ENCODE data around the gene LYZL4.

LYZL4 gene

GRCh38 chr3:42410370-42411131, at the start of gene LYZL4:
Gene LYZL4 (minus strand): TSS chr3:42410610. CDS start chr3:42407251, 3,359 bp downstream.
- DNase-seq, result no peak

GRCh38 chr3:42459151-42459550, 48.7 kb upstream of the LYZL4 start:
- no peak for DNase-seq

- no peak for DNase-seq
Measured at GRCh38 chr3:42456211-42456610, 45.8 kb upstream of the LYZL4 start.

- DNase-seq, result no peak
Measured at GRCh38 chr3:42451546-42452230, 41.3 kb upstream of the LYZL4 start.

- DNase-seq, result no peak
Measured at GRCh38 chr3:42451116-42451515, 40.7 kb upstream of the LYZL4 start.

GRCh38 chr3:42450567-42450966, 40.2 kb upstream of the LYZL4 start:
- DNase-seq, result no peak

GRCh38 chr3:42447481-42447880, 37.1 kb upstream of the LYZL4 start:
- no peak for DNase-seq

- DNase-seq, result no peak
Measured at GRCh38 chr3:42446111-42447050, 36.0 kb upstream of the LYZL4 start.

- peak; percentile 80 for DNase-seq
Measured at GRCh38 chr3:42443819-42444436, 33.5 kb upstream of the LYZL4 start.

GRCh38 chr3:42443292-42443691, 32.9 kb upstream of the LYZL4 start:
- DNase-seq, result no peak

- no peak for DNase-seq
Measured at GRCh38 chr3:42442640-42443039, 32.2 kb upstream of the LYZL4 start.

GRCh38 chr3:42441791-42442190, 31.4 kb upstream of the LYZL4 start:
- no peak for DNase-seq

GRCh38 chr3:42440924-42441323, 30.5 kb upstream of the LYZL4 start:
- no peak for DNase-seq

- no peak for DNase-seq
Measured at GRCh38 chr3:42439261-42440115, 29.1 kb upstream of the LYZL4 start.

GRCh38 chr3:42438758-42439157, 28.3 kb upstream of the LYZL4 start:
- no peak for DNase-seq

- DNase-seq, result no peak
Measured at GRCh38 chr3:42438193-42438592, 27.8 kb upstream of the LYZL4 start.

GRCh38 chr3:42434777-42435380, 24.5 kb upstream of the LYZL4 start:
- DNase-seq, result no peak

- no peak for DNase-seq
Measured at GRCh38 chr3:42432485-42432884, 22.1 kb upstream of the LYZL4 start.

GRCh38 chr3:42430781-42431532, 20.5 kb upstream of the LYZL4 start:
- no peak for DNase-seq

GRCh38 chr3:42428830-42429229, 18.4 kb upstream of the LYZL4 start:
- no peak for DNase-seq
